Measurements from ENCODE around the gene SEC11A. TPM values are rescaled to one million over a fixed set of nuclear protein-coding genes. Genes with fewer than 3 reads are reported as not detected.
"Not testable (repeated sequence)": the region's sequence is repeated elsewhere in the genome, so short reads cannot be mapped to it uniquely, and the experiment has no call there.

The SEC11A gene
- polyA plus RNA-seq, 1 donor from 2014 or later = 158 TPM

GRCh38 chr15:84755736-84756527 is 40.0 kb upstream of the SEC11A start:
- Histone ChIP-seq H3K9me2 (ENCODE audit: insufficient read depth, low read length) (no peaks in the 10 kb centered on the region), H4K20me1 (ENCODE audit: insufficient read depth) (no peaks in the 10 kb centered on the region), H3F3A (ENCODE audit: insufficient read depth, low read length, poor library complexity, severe bottlenecking) (no peaks in the 10 kb centered on the region), H2AFZ (ENCODE audit: low read depth, low read length) (no peak overlapping the region), H3K36me3 (ENCODE audit: insufficient read depth, low read length) (no peaks in the 10 kb centered on the region), H3K9ac (ENCODE audit: low read length) (no peak overlapping the region), H3K4me2 (ENCODE audit: low read length) (no peak overlapping the region), H3K27me3 (ENCODE audit: insufficient read depth, low read depth, low read length) (no peaks in the 10 kb centered on the region), H3K79me2 (replicated peaks; ENCODE audit: insufficient read depth, low read length) (peaks cover 61% of the 10 kb centered on the region), H3K27ac (ENCODE audit: low read length) (no peak overlapping the region), H3K4me3 (ENCODE audit: low read length) (no peak overlapping the region), H3K9me3 (ENCODE audit: low read length) (no peaks in the 10 kb centered on the region)
- TF ChIP-seq TAF1 (IDR thresholded peaks at IDR 0.05; ENCODE audit: low read depth) (no peak), MXI1 (conservative IDR thresholded peaks at IDR 0.05; ENCODE audit: poor library complexity, severe bottlenecking) (no peak), REST (IDR thresholded peaks at IDR 0.05; ENCODE audit: borderline replicate concordance) (no peak), CTCF (IDR thresholded peaks at IDR 0.05; ENCODE audit: poor library complexity, severe bottlenecking) (no peak), SMC3 (conservative IDR thresholded peaks at IDR 0.05; ENCODE audit: poor library complexity) (no peak), EZH2 (IDR thresholded peaks at IDR 0.05; ENCODE audit: borderline replicate concordance, insufficient read depth, low read length, poor library complexity, severe bottlenecking) (no peak), EP300 (conservative IDR thresholded peaks at IDR 0.05; ENCODE audit: poor library complexity, severe bottlenecking) (no peak), RAD21 (conservative IDR thresholded peaks at IDR 0.05) (no peak), POLR2AphosphoS5 (IDR thresholded peaks at IDR 0.05) (no peak)

- H3K27ac ChIP-seq (ENCODE audit: low read length); H3K36me3 ChIP-seq (ENCODE audit: insufficient read depth, low read length); H3K9me3 ChIP-seq (ENCODE audit: low read length); H4K20me1 ChIP-seq (ENCODE audit: insufficient read depth); H3K9me2 ChIP-seq (ENCODE audit: insufficient read depth, low read length); H3K27me3 ChIP-seq (ENCODE audit: insufficient read depth, low read depth, low read length); H3K4me3 ChIP-seq (ENCODE audit: low read length); H3K9ac ChIP-seq (ENCODE audit: low read length); H2AFZ ChIP-seq (ENCODE audit: low read depth, low read length); H3F3A ChIP-seq (ENCODE audit: insufficient read depth, low read length, poor library complexity, severe bottlenecking); H3K4me2 ChIP-seq (ENCODE audit: low read length): not testable (repeated sequence)
- H3K79me2 ChIP-seq (replicated peaks; ENCODE audit: insufficient read depth, low read length) = peaks cover 67% of the 10 kb centered on the region
Observed at GRCh38 chr15:84754889-84755288, 39.0 kb upstream of the SEC11A start.
